BLaER1 treated with 17β-estradiol and CSF1 and Interleukin-3, amounts not matched to agents 10 nM and 100 nM (cell line): ENCODE measurements around the gene PIP5K1B.

Source experiments
- H3K27ac ChIP-seq, 11 experiments: shearing (Covaris generic); formaldehyde crosslinking; 2 replicates each; pipeline ENCODE4 v1.8.1; 2022
- H3K27me3 ChIP-seq, 11 experiments: shearing (Covaris generic); formaldehyde crosslinking; 2 replicates each; pipeline ENCODE4 v1.8.1; 2022
- H3K36me3 ChIP-seq, 11 experiments: shearing (Covaris generic); formaldehyde crosslinking; 2 replicates each; pipeline ENCODE4 v1.8.1; 2022
- H3K4me1 ChIP-seq, 10 experiments: shearing (Covaris generic); formaldehyde crosslinking; 2 replicates each; pipeline ENCODE4 v1.8.1; 2022
- H3K4me2 ChIP-seq, 11 experiments: shearing (Covaris generic); formaldehyde crosslinking; 2 replicates each; pipeline ENCODE4 v1.8.1; 2022
- H3K4me3 ChIP-seq, 10 experiments: shearing (Covaris generic); formaldehyde crosslinking; 2 replicates each; pipeline ENCODE4 v1.8.1; 2022
- H3K9ac ChIP-seq, 11 experiments: shearing (Covaris generic); formaldehyde crosslinking; 2 replicates each; pipeline ENCODE4 v1.8.1; 2022
- H3K9me3 ChIP-seq, 11 experiments: shearing (Covaris generic); formaldehyde crosslinking; replicated peaks in 1 of 11; 2 replicates each; pipeline ENCODE4 v1.8.1; 2022
- H4K20me1 ChIP-seq, 11 experiments: shearing (Covaris generic); formaldehyde crosslinking; 2 replicates each; pipeline ENCODE4 v1.8.1; 2022
- Cebpa-rat ChIP-seq, 11 experiments: shearing (Covaris generic); IDR thresholded peaks; 2 replicates each; pipeline ENCODE4 v1.8.1; 2022

PIP5K1B gene

GRCh38 chr9:68741234-68741633, 36.2 kb downstream of the PIP5K1B start:
- H3K4me2 ChIP-seq, result no peak overlapping the region
- no peaks in the 10 kb centered on the region for H3K36me3 ChIP-seq
- H3K4me1 ChIP-seq, result peaks cover 0 to 7% (median 5%) of the 10 kb centered on the region in 10 experiments; a peak in 6 of 20 replicates
- TF ChIP-seq Cebpa-rat (IDR thresholded peaks at IDR 0.05), result no peak
- no peak overlapping the region for H3K9ac ChIP-seq
- H3K27ac ChIP-seq, result no peak overlapping the region
- H3K9me3 ChIP-seq, result no peaks in the 10 kb centered on the region
- no peaks in the 10 kb centered on the region for H4K20me1 ChIP-seq
- H3K4me3 ChIP-seq, result no peak overlapping the region
- H3K27me3 ChIP-seq, result no peaks in the 10 kb centered on the region

- peaks cover 0 to 7% (median 5%) of the 10 kb centered on the region in 10 experiments; a peak in 6 of 20 replicates for H3K4me1 ChIP-seq
These were observed 36.8 kb downstream of the PIP5K1B start for GRCh38 chr9:68741704-68742332.

DNA sequence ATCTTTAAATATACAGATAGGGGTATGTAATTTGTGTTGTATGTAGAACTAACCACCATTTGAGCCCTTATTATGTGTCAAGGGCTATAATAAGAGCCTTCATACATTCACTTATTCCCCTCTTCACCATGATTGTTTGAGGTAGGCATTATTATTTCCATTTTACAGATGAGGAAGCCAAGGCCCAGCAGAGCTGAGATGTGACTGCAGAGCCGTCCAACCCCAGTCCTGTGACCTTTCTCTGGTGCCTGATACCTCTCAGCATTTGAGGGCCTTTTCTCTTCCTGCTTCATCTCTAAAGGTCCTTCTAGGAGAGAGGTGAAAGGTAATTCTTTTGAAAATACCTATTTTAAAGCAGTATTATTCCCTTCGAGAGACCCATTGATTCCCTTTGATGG, 37.3 kb downstream of the PIP5K1B start:
- H3K4me3 ChIP-seq, result no peak overlapping the region
- TF ChIP-seq Cebpa-rat (IDR thresholded peaks at IDR 0.05), result no peak
- no peak overlapping the region for H3K9ac ChIP-seq

More at GRCh38 chr9:68741704-68742332, 36.8 kb downstream of the PIP5K1B start:
- Histone ChIP-seq H3K9ac (no peak overlapping the region), H3K4me2 (no peak overlapping the region), H3K36me3 (no peaks in the 10 kb centered on the region), H3K27ac (no peak overlapping the region), H3K4me3 (no peak overlapping the region), H3K27me3 (no peaks in the 10 kb centered on the region), H3K9me3 (no peaks in the 10 kb centered on the region), H4K20me1 (no peaks in the 10 kb centered on the region)
- no peak for TF ChIP-seq Cebpa-rat (IDR thresholded peaks at IDR 0.05)

GRCh38 chr9:68744426-68744825, 39.4 kb downstream of the PIP5K1B start:
- peaks cover 0 to 5% (median 4%) of the 10 kb centered on the region in 10 experiments; a peak in 6 of 20 replicates for H3K4me1 ChIP-seq
- H3K4me3 ChIP-seq, result no peak overlapping the region
- no peak overlapping the region for H3K9ac ChIP-seq
- H4K20me1 ChIP-seq, result no peaks in the 10 kb centered on the region
- no peak overlapping the region for H3K4me2 ChIP-seq
- no peak overlapping the region for H3K27ac ChIP-seq
- no peaks in the 10 kb centered on the region for H3K27me3 ChIP-seq
- no peak for TF ChIP-seq Cebpa-rat (IDR thresholded peaks at IDR 0.05)
- H3K36me3 ChIP-seq, result no peaks in the 10 kb centered on the region
- H3K9me3 ChIP-seq, result no peaks in the 10 kb centered on the region

More for the DNA sequence above, 37.3 kb downstream of the PIP5K1B start:
- no peaks in the 10 kb centered on the region for H3K36me3 ChIP-seq
- H3K4me1 ChIP-seq, result peaks cover 0 to 7% (median 5%) of the 10 kb centered on the region in 10 experiments; a peak in 6 of 20 replicates
- H3K27ac ChIP-seq, result no peak overlapping the region
- H4K20me1 ChIP-seq, result no peaks in the 10 kb centered on the region
- no peak overlapping the region for H3K4me2 ChIP-seq
- H3K9me3 ChIP-seq, result no peaks in the 10 kb centered on the region
- no peaks in the 10 kb centered on the region for H3K27me3 ChIP-seq

- no peak overlapping the region for H3K9ac ChIP-seq
- no peaks in the 10 kb centered on the region for H3K36me3 ChIP-seq
- no peaks in the 10 kb centered on the region for H4K20me1 ChIP-seq
- no peak for TF ChIP-seq Cebpa-rat (IDR thresholded peaks at IDR 0.05)
- H3K9me3 ChIP-seq, result no peaks in the 10 kb centered on the region
- H3K4me1 ChIP-seq, result no peaks in the 10 kb centered on the region
- H3K4me2 ChIP-seq, result no peak overlapping the region
- H3K27ac ChIP-seq, result no peak overlapping the region
- H3K4me3 ChIP-seq, result no peak overlapping the region
- no peaks in the 10 kb centered on the region for H3K27me3 ChIP-seq
These were observed 41.5 kb downstream of the PIP5K1B start for GRCh38 chr9:68746525-68746924.

DNA sequence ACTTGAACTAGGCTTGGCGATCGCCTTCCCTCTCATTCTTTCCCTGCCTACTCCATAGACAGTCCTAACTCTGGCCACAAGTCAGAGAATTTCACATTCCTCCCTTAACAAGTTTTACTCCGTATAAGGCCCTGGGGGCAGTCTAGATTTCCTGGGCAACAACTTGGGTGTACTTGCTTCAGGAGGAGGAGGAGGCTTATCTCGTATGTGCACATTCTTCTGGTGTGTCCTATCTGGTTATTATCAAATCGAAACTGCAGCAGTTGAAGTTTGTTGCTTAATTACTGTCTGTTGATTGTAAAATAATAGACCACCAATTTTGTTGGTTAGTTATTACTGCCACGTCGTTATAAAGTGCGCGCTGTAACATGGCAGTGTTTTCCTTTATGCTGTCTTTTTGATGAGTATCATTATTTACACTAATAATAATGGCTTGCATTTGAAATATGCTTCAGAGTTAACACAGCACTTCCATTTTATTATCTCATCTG, 42.0 kb downstream of the PIP5K1B start:
- no peak for TF ChIP-seq Cebpa-rat (IDR thresholded peaks at IDR 0.05)
- H4K20me1 ChIP-seq, result no peaks in the 10 kb centered on the region
- no peaks in the 10 kb centered on the region for H3K9me3 ChIP-seq
- H3K4me2 ChIP-seq, result no peak overlapping the region
- no peaks in the 10 kb centered on the region for H3K27me3 ChIP-seq
- H3K4me3 ChIP-seq, result no peak overlapping the region
- H3K27ac ChIP-seq, result no peak overlapping the region
- no peaks in the 10 kb centered on the region for H3K4me1 ChIP-seq
- no peaks in the 10 kb centered on the region for H3K36me3 ChIP-seq
- H3K9ac ChIP-seq, result no peak overlapping the region

- H3K4me2 ChIP-seq, result no peak overlapping the region
- H3K27me3 ChIP-seq, result no peaks in the 10 kb centered on the region
- no peaks in the 10 kb centered on the region for H3K9me3 ChIP-seq
- H3K4me1 ChIP-seq, result no peaks in the 10 kb centered on the region
- no peak overlapping the region for H3K27ac ChIP-seq
- no peak for TF ChIP-seq Cebpa-rat (IDR thresholded peaks at IDR 0.05)
- H3K36me3 ChIP-seq, result no peaks in the 10 kb centered on the region
- no peak overlapping the region for H3K4me3 ChIP-seq
- no peak overlapping the region for H3K9ac ChIP-seq
- H4K20me1 ChIP-seq, result no peaks in the 10 kb centered on the region
These were observed 44.1 kb downstream of the PIP5K1B start for GRCh38 chr9:68749135-68749534.

GRCh38 chr9:68749579-68750159, 44.6 kb downstream of the PIP5K1B start:
- Histone ChIP-seq H4K20me1 (no peaks in the 10 kb centered on the region), H3K36me3 (no peaks in the 10 kb centered on the region), H3K27me3 (no peaks in the 10 kb centered on the region), H3K4me2 (no peak overlapping the region), H3K9me3 (no peaks in the 10 kb centered on the region), H3K9ac (no peak overlapping the region), H3K4me3 (no peak overlapping the region), H3K27ac (no peak overlapping the region), H3K4me1 (no peaks in the 10 kb centered on the region)
- TF ChIP-seq Cebpa-rat (IDR thresholded peaks at IDR 0.05), result no peak

DNA sequence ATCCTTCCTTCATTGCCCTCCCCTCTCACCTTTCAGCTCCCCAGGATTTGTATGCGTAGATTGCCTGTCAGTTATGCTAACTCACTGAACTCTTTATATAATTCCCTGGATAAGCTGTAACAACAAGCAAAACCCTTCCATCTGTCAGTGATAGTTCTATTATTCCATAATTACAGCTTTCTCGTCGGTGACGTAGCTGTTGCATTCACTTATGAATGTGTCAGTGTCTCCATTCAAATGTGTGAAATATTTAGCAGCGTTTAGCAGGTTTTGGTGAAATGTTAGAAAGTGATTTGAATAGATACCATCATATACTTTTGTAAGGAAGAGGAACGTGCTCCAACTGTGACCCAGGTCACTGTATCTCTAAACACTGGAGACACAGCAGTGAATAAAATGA, 45.2 kb downstream of the PIP5K1B start:
- Histone ChIP-seq H3K9me3 (no peaks in the 10 kb centered on the region), H3K4me3 (no peak overlapping the region), H3K4me2 (no peak overlapping the region), H3K4me1 (no peaks in the 10 kb centered on the region), H3K9ac (no peak overlapping the region), H3K27me3 (no peaks in the 10 kb centered on the region), H3K36me3 (no peaks in the 10 kb centered on the region), H3K27ac (no peak overlapping the region), H4K20me1 (no peaks in the 10 kb centered on the region)
- no peak for TF ChIP-seq Cebpa-rat (IDR thresholded peaks at IDR 0.05)

DNA sequence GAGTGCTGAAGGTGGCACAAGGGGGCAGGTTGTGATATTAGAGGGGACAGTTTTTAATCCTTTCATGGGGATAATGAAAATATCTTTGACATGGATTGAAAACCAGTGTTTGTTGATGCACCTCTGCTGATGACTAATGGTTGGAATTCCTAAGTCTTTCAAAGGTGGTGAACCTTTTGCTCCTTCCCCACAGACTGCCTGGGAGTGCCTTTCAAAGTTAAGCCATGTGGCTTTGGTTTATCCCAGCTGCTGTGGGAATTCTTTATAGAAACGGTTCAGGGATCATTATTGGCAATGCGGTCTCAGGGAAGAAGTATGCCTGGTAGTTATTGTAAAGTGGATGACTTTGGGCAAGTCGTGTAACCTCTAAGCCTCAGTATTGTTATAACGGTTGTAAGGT, 45.7 kb downstream of the PIP5K1B start:
- peaks cover 0 to 2% (median 0%) of the 10 kb centered on the region in 10 experiments; a peak in 2 of 20 replicates for H3K4me1 ChIP-seq

More for the DNA sequence above, 45.7 kb downstream of the PIP5K1B start:
- H3K27ac ChIP-seq, result no peak overlapping the region
- H3K36me3 ChIP-seq, result no peaks in the 10 kb centered on the region
- TF ChIP-seq Cebpa-rat (IDR thresholded peaks at IDR 0.05), result no peak
- H4K20me1 ChIP-seq, result no peaks in the 10 kb centered on the region
- no peaks in the 10 kb centered on the region for H3K27me3 ChIP-seq
- no peaks in the 10 kb centered on the region for H3K9me3 ChIP-seq
- no peak overlapping the region for H3K4me3 ChIP-seq
- no peak overlapping the region for H3K4me2 ChIP-seq
- no peak overlapping the region for H3K9ac ChIP-seq
